Measurements from ENCODE around the gene ANKRD13C. TPM values are rescaled to one million over a fixed set of nuclear protein-coding genes. Genes with fewer than 3 reads are reported as not detected.

Gene ANKRD13C
- total RNA-seq, 1 donor from 2014 or later, result 16.1 TPM

DNA sequence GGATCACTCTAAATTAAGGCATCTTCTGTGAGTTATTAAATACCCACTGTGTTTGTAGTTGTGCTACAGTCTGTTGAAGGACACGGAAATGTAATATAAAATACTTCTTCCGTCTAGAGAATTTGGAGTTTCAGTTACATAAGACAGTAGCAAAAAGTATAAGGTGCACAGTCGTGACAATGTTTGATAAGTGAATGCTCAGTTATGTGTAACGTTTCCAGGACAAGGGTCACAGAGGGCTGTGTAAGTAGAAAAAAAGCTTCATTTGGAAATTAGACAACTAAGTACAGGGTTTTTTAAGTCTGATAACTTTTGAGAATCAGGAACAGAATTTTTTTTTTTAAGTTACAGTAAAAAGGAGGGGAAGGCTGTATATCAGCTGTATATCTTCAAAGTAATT lies 105.8 kb downstream of the ANKRD13C start:
- FAIRE-seq, result no peak
- H3K36me3 ChIP-seq (ENCODE audit: control insufficient read depth, insufficient read depth, low read length), result peaks cover 9% of the 10 kb centered on the region

DNA sequence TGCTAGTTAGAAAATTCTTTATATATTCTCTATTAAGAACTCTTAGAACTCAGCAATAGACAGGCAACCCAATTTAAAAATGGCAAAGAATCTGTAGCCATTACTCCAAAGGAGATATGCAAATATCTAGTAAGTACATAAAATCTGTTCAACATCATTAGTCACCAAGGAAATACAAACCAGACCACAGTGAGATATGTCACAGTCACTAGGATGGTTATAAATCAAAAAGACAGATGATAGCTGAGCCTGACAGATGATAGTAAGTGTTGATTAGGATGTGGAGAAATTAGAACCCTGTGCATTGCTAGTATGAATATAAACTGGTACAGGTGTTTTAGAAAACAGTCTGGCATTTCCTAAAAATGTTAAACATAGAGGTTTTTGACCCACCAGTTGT lies 106.8 kb downstream of the ANKRD13C start:
- FAIRE-seq, result no peak
- TF ChIP-seq, protein P1, sequence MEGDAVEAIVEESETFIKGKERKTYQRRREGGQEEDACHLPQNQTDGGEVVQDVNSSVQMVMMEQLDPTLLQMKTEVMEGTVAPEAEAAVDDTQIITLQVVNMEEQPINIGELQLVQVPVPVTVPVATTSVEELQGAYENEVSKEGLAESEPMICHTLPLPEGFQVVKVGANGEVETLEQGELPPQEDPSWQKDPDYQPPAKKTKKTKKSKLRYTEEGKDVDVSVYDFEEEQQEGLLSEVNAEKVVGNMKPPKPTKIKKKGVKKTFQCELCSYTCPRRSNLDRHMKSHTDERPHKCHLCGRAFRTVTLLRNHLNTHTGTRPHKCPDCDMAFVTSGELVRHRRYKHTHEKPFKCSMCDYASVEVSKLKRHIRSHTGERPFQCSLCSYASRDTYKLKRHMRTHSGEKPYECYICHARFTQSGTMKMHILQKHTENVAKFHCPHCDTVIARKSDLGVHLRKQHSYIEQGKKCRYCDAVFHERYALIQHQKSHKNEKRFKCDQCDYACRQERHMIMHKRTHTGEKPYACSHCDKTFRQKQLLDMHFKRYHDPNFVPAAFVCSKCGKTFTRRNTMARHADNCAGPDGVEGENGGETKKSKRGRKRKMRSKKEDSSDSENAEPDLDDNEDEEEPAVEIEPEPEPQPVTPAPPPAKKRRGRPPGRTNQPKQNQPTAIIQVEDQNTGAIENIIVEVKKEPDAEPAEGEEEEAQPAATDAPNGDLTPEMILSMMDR (IDR thresholded peaks at IDR 0.05; ENCODE audit: insufficient read depth, low read length, severe bottlenecking), result no peak
- no peaks in the 10 kb centered on the region for H3K27me3 ChIP-seq (ENCODE audit: control insufficient read depth, insufficient read depth, low read length)
- H3K36me3 ChIP-seq (ENCODE audit: control insufficient read depth, insufficient read depth, low read length), result peaks cover 9% of the 10 kb centered on the region
- DNase-seq (ENCODE audit: low read depth), result no peak
- H3K4me3 ChIP-seq (ENCODE audit: low read depth, low read length), result no peak overlapping the region

More for the DNA sequence above, 105.8 kb downstream of the ANKRD13C start:
- Histone ChIP-seq H3K4me3 (ENCODE audit: low read depth, low read length) (no peak overlapping the region), H3K27me3 (ENCODE audit: control insufficient read depth, insufficient read depth, low read length) (no peaks in the 10 kb centered on the region)
- TF ChIP-seq, protein P1 (IDR thresholded peaks at IDR 0.05; ENCODE audit: insufficient read depth, low read length, severe bottlenecking), result no peak
- no peak for DNase-seq (ENCODE audit: low read depth)

DNA sequence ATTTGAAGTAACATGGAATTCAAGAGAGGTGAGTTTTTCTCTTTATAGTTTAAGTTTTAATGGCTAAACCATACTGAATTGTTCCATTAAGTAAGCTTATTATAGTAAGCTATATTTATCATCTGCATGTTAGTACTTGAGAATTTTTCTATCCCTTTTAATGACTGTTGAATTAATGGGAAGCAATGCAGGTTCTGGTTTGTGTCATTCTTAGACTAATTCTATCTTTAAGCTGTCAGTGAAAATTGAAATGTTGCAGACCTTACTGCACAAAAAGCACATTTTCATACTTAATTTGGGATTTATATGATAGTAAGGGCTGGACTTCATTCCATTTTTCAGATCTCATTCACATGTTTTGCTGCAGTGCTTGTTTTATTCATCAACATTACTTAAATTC lies 107.4 kb downstream of the ANKRD13C start:
- TF ChIP-seq, protein P1 (IDR thresholded peaks at IDR 0.05; ENCODE audit: insufficient read depth, low read length, severe bottlenecking), result no peak
- peaks cover 11% of the 10 kb centered on the region for H3K36me3 ChIP-seq (ENCODE audit: control insufficient read depth, insufficient read depth, low read length)
- H3K27me3 ChIP-seq (ENCODE audit: control insufficient read depth, insufficient read depth, low read length), result no peaks in the 10 kb centered on the region
- no peak for DNase-seq (ENCODE audit: low read depth)
- FAIRE-seq, result no peak
- H3K4me3 ChIP-seq (ENCODE audit: low read depth, low read length), result no peak overlapping the region

DNA sequence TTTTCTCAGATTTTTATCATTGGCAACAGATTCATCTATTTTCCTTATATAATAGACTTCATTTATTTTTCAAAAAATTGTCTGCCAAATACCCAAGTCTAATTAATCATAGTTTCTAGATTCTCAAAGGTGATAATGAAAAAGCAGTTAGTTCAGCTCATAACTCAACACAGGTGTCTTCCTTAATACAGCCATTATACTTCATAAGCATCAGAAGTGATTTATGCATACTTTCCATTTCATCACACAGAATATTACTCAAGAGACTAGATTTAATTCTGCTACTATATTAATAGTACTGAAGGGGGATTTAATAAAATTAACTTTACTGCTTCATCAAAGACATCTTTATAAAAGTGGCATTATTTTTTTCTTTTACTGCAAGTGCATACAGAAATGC lies 114.6 kb downstream of the ANKRD13C start:
- Histone ChIP-seq H3K36me3 (ENCODE audit: control insufficient read depth, insufficient read depth, low read length) (peaks cover 19% of the 10 kb centered on the region), H3K4me3 (ENCODE audit: low read depth, low read length) (no peak overlapping the region), H3K27me3 (ENCODE audit: control insufficient read depth, insufficient read depth, low read length) (no peaks in the 10 kb centered on the region)
- TF ChIP-seq, protein P1 (IDR thresholded peaks at IDR 0.05; ENCODE audit: insufficient read depth, low read length, severe bottlenecking), result no peak
- DNase-seq (ENCODE audit: low read depth), result no peak
- no peak for FAIRE-seq

DNA sequence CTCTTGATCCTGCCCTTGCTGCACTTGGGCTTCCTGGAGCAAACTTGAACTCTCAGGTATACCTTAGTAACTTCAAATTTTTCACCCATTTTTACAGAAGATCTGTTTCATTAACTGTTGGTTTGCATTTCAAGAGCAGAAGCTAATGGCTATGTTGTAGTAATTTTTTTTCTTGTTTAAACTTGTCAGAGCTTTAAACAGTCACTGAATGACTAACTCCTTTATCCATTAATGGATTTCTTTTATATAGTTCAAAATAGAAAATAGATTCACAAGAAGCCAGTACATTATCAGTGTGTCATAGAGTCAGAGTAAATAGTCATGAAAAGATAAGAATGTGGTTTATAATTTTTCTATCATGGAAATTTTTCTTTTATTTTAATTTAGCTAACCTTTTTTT lies 119.8 kb downstream of the ANKRD13C start:
- Histone ChIP-seq H3K4me3 (ENCODE audit: low read depth, low read length) (no peak overlapping the region), H3K27me3 (ENCODE audit: control insufficient read depth, insufficient read depth, low read length) (no peaks in the 10 kb centered on the region), H3K36me3 (ENCODE audit: control insufficient read depth, insufficient read depth, low read length) (peaks cover 10% of the 10 kb centered on the region)
- TF ChIP-seq, protein P1 (IDR thresholded peaks at IDR 0.05; ENCODE audit: insufficient read depth, low read length, severe bottlenecking), result no peak
- DNase-seq (ENCODE audit: low read depth), result peak; percentile 75
- FAIRE-seq, result no peak

DNA sequence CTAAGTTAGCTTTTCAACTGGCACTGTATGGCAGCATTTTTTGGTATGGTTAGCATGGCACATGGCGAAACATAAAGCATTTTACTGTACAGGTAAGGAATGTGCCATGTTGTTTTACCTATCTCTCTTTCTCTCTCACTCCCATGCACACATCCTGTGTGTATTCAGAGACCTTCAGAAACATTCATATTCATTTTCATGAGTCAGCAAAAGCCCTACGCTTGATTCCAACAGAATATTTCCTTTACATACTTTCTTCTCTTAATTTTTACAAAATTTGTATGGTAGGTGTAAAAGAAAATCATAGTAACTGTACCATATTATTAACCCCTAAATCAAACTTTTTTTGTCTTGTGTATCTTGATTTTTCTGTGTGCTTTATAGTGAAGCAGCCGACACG lies 123.0 kb downstream of the ANKRD13C start:
- H3K27me3 ChIP-seq (ENCODE audit: control insufficient read depth, insufficient read depth, low read length), result no peaks in the 10 kb centered on the region
- DNase-seq (ENCODE audit: low read depth) (no peak), FAIRE-seq (no peak)
- H3K36me3 ChIP-seq (ENCODE audit: control insufficient read depth, insufficient read depth, low read length), result peaks cover 5% of the 10 kb centered on the region
- no peak overlapping the region for H3K4me3 ChIP-seq (ENCODE audit: low read depth, low read length)
- TF ChIP-seq, protein P1 (IDR thresholded peaks at IDR 0.05; ENCODE audit: insufficient read depth, low read length, severe bottlenecking), result no peak

All from bronchial epithelial cell (primary cell).